GM12864 (cell line): ENCODE results near the gene UTS2.

Experiments
- DNase-seq: peaks from one replicate; pipeline ENCODE4 v3.0.0-alpha.2; 2011; ENCODE audit warnings: low read depth
- H3K4me3 ChIP-seq: 2 replicates; pipeline ENCODE4 v1.5.1; 2011; ENCODE audit warnings: mild to moderate bottlenecking, low read depth, low read length, control low read depth
- CTCF ChIP-seq: IDR thresholded peaks from 2 replicates; pipeline ENCODE4 v1.5.1; 2011; ENCODE audit warnings: low read depth, mild to moderate bottlenecking, moderate library complexity, low read length, control low read depth, inconsistent platforms; ENCODE audit errors: missing control alignments

UTS2 gene

GRCh38 chr1:7842517-7842916, 10.3 kb downstream of the UTS2 start:
- no peak for DNase-seq
- no peak overlapping the region for H3K4me3 ChIP-seq
- no peak for TF ChIP-seq CTCF

DNA sequence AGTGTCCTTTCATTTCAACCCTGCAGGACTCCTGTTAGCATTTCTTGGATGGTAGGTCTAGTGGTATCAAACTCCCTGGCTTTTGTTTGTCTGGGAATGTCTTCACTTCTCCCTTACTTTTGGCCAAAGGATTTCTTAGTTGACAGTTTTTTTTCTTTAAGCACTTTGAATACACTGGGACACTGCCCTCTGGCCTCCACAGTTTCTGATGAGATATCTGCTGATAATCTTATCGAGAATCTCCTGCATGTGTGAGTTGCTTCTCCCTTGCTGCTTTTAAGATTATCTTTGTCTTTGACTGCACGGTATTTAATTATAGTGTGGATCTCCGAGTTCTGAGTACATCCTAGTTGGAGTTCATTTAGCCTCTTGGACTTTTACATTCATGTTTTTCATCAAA, 13.3 kb downstream of the UTS2 start:
- no peak for DNase-seq
- TF ChIP-seq CTCF, result no peak
- H3K4me3 ChIP-seq, result no peak overlapping the region

- no peak overlapping the region for H3K4me3 ChIP-seq
- TF ChIP-seq CTCF, result no peak
- DNase-seq, result no peak
Measured at GRCh38 chr1:7838714-7839113, 14.2 kb downstream of the UTS2 start.

DNA sequence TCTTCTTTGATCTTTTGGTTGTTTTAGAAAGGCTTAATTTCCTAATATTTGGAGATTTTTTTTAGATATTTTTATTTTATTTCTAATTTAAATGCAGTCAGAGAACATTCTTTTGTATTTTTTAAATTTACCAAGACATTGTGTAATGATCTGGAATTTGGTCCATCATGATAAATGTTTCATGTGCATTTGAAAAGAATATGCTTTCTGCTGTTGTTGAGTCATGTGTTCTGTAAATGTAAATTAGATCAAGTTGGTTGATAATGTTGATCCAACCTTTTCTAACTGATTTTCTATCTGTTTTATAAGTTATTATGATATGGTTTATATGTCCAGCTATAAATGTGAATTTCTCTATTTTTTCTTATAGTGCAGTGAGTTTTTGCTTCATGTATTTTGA, 19.8 kb downstream of the UTS2 start:
- no peak for DNase-seq
- no peak for TF ChIP-seq CTCF
- H3K4me3 ChIP-seq, result no peak overlapping the region

GRCh38 chr1:7831458-7831857, 21.4 kb downstream of the UTS2 start:
- TF ChIP-seq CTCF, result no peak
- no peak overlapping the region for H3K4me3 ChIP-seq
- DNase-seq, result no peak

GRCh38 chr1:7827126-7827955, 25.5 kb downstream of the UTS2 start:
- H3K4me3 ChIP-seq, result peak overlapping the region; percentile 76
- no peak for TF ChIP-seq CTCF
- no peak for DNase-seq

- peak overlapping the region; percentile 76; the same call in 1 of the 2 replicates for H3K4me3 ChIP-seq
- no peak for DNase-seq
Measured at GRCh38 chr1:7826363-7826762, 26.5 kb downstream of the UTS2 start.

More at GRCh38 chr1:7826363-7826762, 26.5 kb downstream of the UTS2 start:
- no peak for TF ChIP-seq CTCF
